ENCODE measurements around the gene CRP. TPM values are rescaled to one million over a fixed set of nuclear protein-coding genes. Genes with fewer than 3 reads are reported as not detected.

CRP gene
- total and polyA plus RNA-seq, 2 of the 13 experiments (the other 11 are each of a cell fraction or from before 2014, with no cell fraction given), result not detected

GRCh38 chr1:159700312-159700711 is 14.1 kb downstream of the CRP start (continued):
- TF ChIP-seq ZNF329 (CRISPR knock-in tag; IDR thresholded peaks at IDR 0.05; ENCODE audit: low read depth) (no peak), ZNF264 (CRISPR knock-in tag; IDR thresholded peaks at IDR 0.05) (no peak), HOXA9 (CRISPR knock-in tag; IDR thresholded peaks at IDR 0.05; ENCODE audit: borderline replicate concordance) (no peak), ZNF207 (IDR thresholded peaks at IDR 0.05; ENCODE audit: borderline replicate concordance) (no peak), MED8 (CRISPR knock-in tag; IDR thresholded peaks at IDR 0.05; ENCODE audit: insufficient replicate concordance) (no peak), ZNF260 (CRISPR knock-in tag; IDR thresholded peaks at IDR 0.05; ENCODE audit: borderline replicate concordance, low read depth) (no peak), WIZ (CRISPR knock-in tag; IDR thresholded peaks at IDR 0.05) (no peak), THYN1 (CRISPR knock-in tag; IDR thresholded peaks at IDR 0.05; ENCODE audit: borderline replicate concordance, low read depth) (no peak)

GRCh38 chr1:159699653-159700052 is 14.7 kb downstream of the CRP start:
- intact Hi-C loops (cut with micrococcal nuclease; ENCODE audit: unreplicated experiment), result no loop called here
- H3K36me3 ChIP-seq (replicated peaks in 1 of 2; ENCODE audit: control insufficient read depth in 1 of 2, insufficient read depth in 2 of 2, low read length in 2 of 2), result no peaks in the 10 kb centered on the region
- DNase-seq (ENCODE audit: low spot score) (no peak), FAIRE-seq (no peak), ATAC-seq (no peak)
- no peak overlapping the region for H3K4me3 ChIP-seq (replicated peaks in 1 of 3; ENCODE audit: insufficient read depth in 1 of 3, low read depth in 2 of 3, low read length in 3 of 3)
- WGBS (ENCODE audit: low lambda C conversion rate), result 10% methylated on average over 3 of the region's 3 CpGs
- TF ChIP-seq ZNF562 (CRISPR knock-in tag; IDR thresholded peaks at IDR 0.05; ENCODE audit: borderline replicate concordance), result no peak
- no peak for TF ChIP-seq ZFP36L2 (CRISPR knock-in tag; IDR thresholded peaks at IDR 0.05)
- TF ChIP-seq POGZ (CRISPR knock-in tag; IDR thresholded peaks at IDR 0.05), result no peak
- no peak for TF ChIP-seq CENPBD1 (CRISPR knock-in tag; IDR thresholded peaks at IDR 0.05; ENCODE audit: borderline replicate concordance, low read depth)
- TF ChIP-seq ARNTL (CRISPR knock-in tag; IDR thresholded peaks at IDR 0.05), result no peak
- TF ChIP-seq ZBTB33 (CRISPR knock-in tag; IDR thresholded peaks at IDR 0.05), result no peak
- no peak for TF ChIP-seq KAT8 (CRISPR knock-in tag; IDR thresholded peaks at IDR 0.05)
- TF ChIP-seq ARID2 (CRISPR knock-in tag; IDR thresholded peaks at IDR 0.05; ENCODE audit: borderline replicate concordance), result no peak
- TF ChIP-seq SPEN (CRISPR knock-in tag; IDR thresholded peaks at IDR 0.05; ENCODE audit: low read depth), result no peak
- TF ChIP-seq CREB3 (CRISPR knock-in tag; IDR thresholded peaks at IDR 0.05), result no peak
- no peak for TF ChIP-seq ZNF282 (IDR thresholded peaks at IDR 0.05; ENCODE audit: partially characterized antibody)
- CTCF ChIA-PET (ENCODE audit: low intra/inter-chr PET ratio, low total read pairs), result no interaction called here
- H3K27me3 ChIP-seq (ENCODE audit: control insufficient read depth in 1 of 2, insufficient read depth in 2 of 2, low read length in 2 of 2), result no peaks in the 10 kb centered on the region
- H3K9ac ChIP-seq (ENCODE audit: insufficient read depth, low read depth, low read length), result no peak overlapping the region
- BruUV-seq (replicated peaks), result no TSS peak
- H3K4me2 ChIP-seq (ENCODE audit: low read depth, low read length), result no peak overlapping the region
- H3K79me2 ChIP-seq (ENCODE audit: insufficient read depth, low read length), result no peaks in the 10 kb centered on the region
- in situ Hi-C loops (cut with HindIII; ENCODE audit: extremely low pct_ligation_motif_present, low pct_unique_long_range_greater_than_20kb), result no loop called here
- no peaks in the 10 kb centered on the region for H4K20me1 ChIP-seq (ENCODE audit: insufficient read depth, low read length)
- no peak overlapping the region for H3K27ac ChIP-seq (ENCODE audit: extremely low read length, insufficient read depth, low read length)
- H3K4me1 ChIP-seq (ENCODE audit: insufficient read depth, low read length), result no peaks in the 10 kb centered on the region
- H3K9me3 ChIP-seq (ENCODE audit: low read length), result no peaks in the 10 kb centered on the region
- no peak overlapping the region for H2AFZ ChIP-seq (ENCODE audit: low read length)
- POLR2A ChIA-PET, result no interaction called here

All from HepG2 (cell line).